Left ventricle myocardium superior (tissue), 1 donor: ENCODE measurements around the gene KRTAP25-1. TPM values are rescaled to one million over a fixed set of nuclear protein-coding genes. Genes with fewer than 3 reads are reported as not detected.

Source experiments
- ATAC-seq: fragments of 200-7000 bp; cut with Tn5 transposase; one replicate; pipeline ENCODE4 v1.9.1; 2020; ENCODE audit warnings: mild to moderate bottlenecking, moderate library complexity
- DNase-seq: peaks from one replicate; pipeline ENCODE4 v3.0.0-alpha.2; 2020
- intact Hi-C: fragments of 100-400 bp; cut with micrococcal nuclease; formaldehyde crosslinking; loops from one replicate; pipeline ENCODE4 v1.11.0; 2022
- long read RNA-seq: library from polyadenylated mRNA; unstranded; transcript quantifications from one replicate; pipeline ENCODE4 v2.0.0, GENCODE V29; 2021
- total RNA-seq: library from RNA; stranded (reverse); fragmentation: NEBNext Ultra II Directional; extraction: Animal tissue kit (Norgen Biotek cat#: 25700); gene quantifications from one replicate; pipeline ENCODE4 v1.2.1, GENCODE V29; 2021
- donor health status: DM: no; HTN: yes; CAD: no; lungs with severe emphysema.

The KRTAP25-1 gene
- total RNA-seq, result not detected
- long read RNA-seq, result 0 reads

- ATAC-seq, result no peak
- intact Hi-C loops, result no loop called here
- no peak for DNase-seq
These were observed at the start of gene KRTAP25-1 for GRCh38 chr21:30289215-30289614. Gene KRTAP25-1 (minus strand): TSS chr21:30289514. CDS start chr21:30289490, 24 bp downstream.

GRCh38 chr21:30338717-30339116 is 49.4 kb upstream of the KRTAP25-1 start:
- no peak for DNase-seq
- intact Hi-C loops, result no loop called here
- no peak for ATAC-seq

GRCh38 chr21:30337772-30338171 is 48.5 kb upstream of the KRTAP25-1 start:
- DNase-seq, result no peak
- ATAC-seq, result no peak
- intact Hi-C loops, result no loop called here

- ATAC-seq, result no peak
- intact Hi-C loops, result no loop called here
- DNase-seq, result no peak
These were observed 48.0 kb upstream of the KRTAP25-1 start, which contains the start of gene KRTAP27-1 for GRCh38 chr21:30337276-30337744. Gene KRTAP27-1 (minus strand): TSS chr21:30337694. CDS start chr21:30337668, 26 bp downstream.

GRCh38 chr21:30336596-30336995 is 47.3 kb upstream of the KRTAP25-1 start:
- ATAC-seq, result no peak
- intact Hi-C loops, result no loop called here

GRCh38 chr21:30333736-30334135 is 44.4 kb upstream of the KRTAP25-1 start:
- no peak for DNase-seq
- intact Hi-C loops, result no loop called here
- no peak for ATAC-seq

More at GRCh38 chr21:30336596-30336995, 47.3 kb upstream of the KRTAP25-1 start:
- no peak for DNase-seq

- no peak for DNase-seq
- no peak for ATAC-seq
- intact Hi-C loops, result no loop called here
These were observed 43.4 kb upstream of the KRTAP25-1 start for GRCh38 chr21:30332681-30333080.

- ATAC-seq (no peak), DNase-seq (no peak)
- intact Hi-C loops, result no loop called here
These were observed 40.0 kb upstream of the KRTAP25-1 start for GRCh38 chr21:30329203-30329875.

- DNase-seq (no peak), ATAC-seq (no peak)
- intact Hi-C loops, result no loop called here
These were observed 37.1 kb upstream of the KRTAP25-1 start for GRCh38 chr21:30326390-30326789.

- intact Hi-C loops, result no loop called here
- ATAC-seq (no peak), DNase-seq (no peak)
These were observed 30.9 kb upstream of the KRTAP25-1 start, which contains the start of gene KRTAP26-1 for GRCh38 chr21:30320215-30320614. Gene KRTAP26-1 (minus strand): TSS chr21:30320315. CDS start chr21:30320035, 280 bp downstream.

- ATAC-seq (no peak), DNase-seq (no peak)
- intact Hi-C loops, result no loop called here
These were observed 26.4 kb upstream of the KRTAP25-1 start for GRCh38 chr21:30315701-30316100.

GRCh38 chr21:30306884-30307283 is 17.6 kb upstream of the KRTAP25-1 start:
- ATAC-seq, result no peak
- no peak for DNase-seq
- intact Hi-C loops, result no loop called here

GRCh38 chr21:30305136-30305535 is 15.8 kb upstream of the KRTAP25-1 start:
- DNase-seq, result no peak
- ATAC-seq, result no peak
- intact Hi-C loops, result no loop called here

GRCh38 chr21:30282850-30283249 is 6.5 kb downstream of the KRTAP25-1 start, which contains the start of gene KRTAP24-1:
Gene KRTAP24-1 (minus strand): TSS chr21:30282950. CDS start chr21:30282932, 18 bp downstream.
- no peak for ATAC-seq
- intact Hi-C loops, result no loop called here
- no peak for DNase-seq

GRCh38 chr21:30271611-30272010 is 17.7 kb downstream of the KRTAP25-1 start:
- DNase-seq, result no peak
- no peak for ATAC-seq
- intact Hi-C loops, result no loop called here

- ATAC-seq, result no peak
- no peak for DNase-seq
- intact Hi-C loops, result no loop called here
These were observed 18.2 kb downstream of the KRTAP25-1 start for GRCh38 chr21:30271156-30271555.

- intact Hi-C loops, result no loop called here
These were observed 19.3 kb downstream of the KRTAP25-1 start for GRCh38 chr21:30269803-30270530.

GRCh38 chr21:30268608-30269197 is 20.6 kb downstream of the KRTAP25-1 start:
- ATAC-seq, result no peak
- DNase-seq, result no peak
- intact Hi-C loops, result no loop called here

More at GRCh38 chr21:30269803-30270530, 19.3 kb downstream of the KRTAP25-1 start:
- no peak for DNase-seq
- ATAC-seq, result no peak

- DNase-seq, result no peak
- no peak for ATAC-seq
- intact Hi-C loops, result no loop called here
These were observed 31.5 kb downstream of the KRTAP25-1 start for GRCh38 chr21:30257773-30258172.

GRCh38 chr21:30256100-30256499 is 33.2 kb downstream of the KRTAP25-1 start:
- no peak for ATAC-seq
- intact Hi-C loops, result no loop called here

More at GRCh38 chr21:30256100-30256499, 33.2 kb downstream of the KRTAP25-1 start:
- no peak for DNase-seq
